Measurements from ENCODE around the gene GPC6. TPM values are rescaled to one million over a fixed set of nuclear protein-coding genes. Genes with fewer than 3 reads are reported as not detected.
"Not testable (repeated sequence)": the region's sequence is repeated elsewhere in the genome, so short reads cannot be mapped to it uniquely, and the experiment has no call there.

Gene GPC6
- total and polyA plus RNA-seq, 2 experiments from 2014 or later: 14.4 to 43.3 TPM

- DNase-seq (ENCODE audit: low read depth in 1 of 2, low spot score in 1 of 2): no peak
- Histone ChIP-seq H3K9me3 (ENCODE audit: low read depth) (no peaks in the 10 kb centered on the region), H3K36me3 (no peaks in the 10 kb centered on the region), H3K27ac (no peak overlapping the region), H3K4me1 (ENCODE audit: low read depth) (no peaks in the 10 kb centered on the region), H3K4me3 (no peak overlapping the region), H3K27me3 (no peaks in the 10 kb centered on the region)
- TF ChIP-seq CTCF (IDR thresholded peaks at IDR 0.05; ENCODE audit: low read depth, low read length): no peak
Observed at GRCh38 chr13:93450761-93451160, 224.2 kb downstream of the GPC6 start.

DNA sequence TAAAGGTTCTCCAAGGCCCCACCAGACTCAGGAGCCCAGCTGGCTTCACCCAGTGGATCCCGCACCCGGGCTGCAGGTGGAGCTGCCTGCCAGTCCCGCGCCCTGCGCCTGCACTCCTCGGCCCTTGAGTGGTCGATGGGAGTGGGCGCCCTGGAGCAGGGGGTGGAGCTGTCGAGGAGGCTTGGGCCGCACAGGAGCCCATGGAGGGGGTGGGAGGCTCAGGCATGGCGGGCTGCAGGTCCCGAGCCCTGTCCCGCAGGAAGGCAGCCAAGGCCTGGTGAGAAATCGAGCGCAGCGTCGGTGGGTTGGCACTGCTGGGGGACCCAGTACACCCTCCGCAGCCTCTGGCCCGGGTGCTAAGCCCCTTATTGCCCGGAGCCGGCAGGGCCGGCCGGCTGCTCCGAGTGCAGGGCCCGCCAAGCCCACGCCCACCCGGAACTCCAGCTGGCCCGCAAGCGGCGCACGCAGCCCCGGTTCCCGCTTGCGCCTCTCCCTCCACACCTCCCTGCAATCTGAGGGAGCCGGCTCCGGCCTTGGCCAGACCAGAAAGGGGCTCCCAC lies 228.1 kb downstream of the GPC6 start:
- not testable (repeated sequence) for H3K4me1 ChIP-seq (ENCODE audit: low read depth); DNase-seq (ENCODE audit: low read depth in 1 of 2, low spot score in 1 of 2); H3K9me3 ChIP-seq (ENCODE audit: low read depth); H3K36me3 ChIP-seq; H3K4me3 ChIP-seq; H3K27ac ChIP-seq; H3K27me3 ChIP-seq

DNA sequence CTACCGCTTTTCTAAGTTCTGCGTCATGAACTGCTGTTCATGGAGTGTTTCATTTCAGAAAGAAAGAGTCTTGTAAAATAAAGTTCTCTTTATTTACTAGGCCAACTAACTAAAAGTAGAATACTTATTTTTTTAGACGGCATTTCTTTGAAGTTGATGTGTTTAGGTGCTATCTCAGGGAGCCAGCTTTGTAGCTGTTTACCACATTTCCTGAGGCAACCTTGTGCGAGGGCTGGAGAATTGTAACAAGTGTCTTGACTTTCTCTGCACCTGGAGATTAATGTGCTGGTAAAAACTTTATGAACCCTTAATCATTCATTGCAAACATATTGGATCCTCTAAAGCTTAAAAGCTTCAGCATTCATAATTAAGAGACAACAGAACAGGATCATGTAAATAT lies 229.3 kb downstream of the GPC6 start:
- no peak overlapping the region for H3K4me3 ChIP-seq
- H3K9me3 ChIP-seq (ENCODE audit: low read depth): no peaks in the 10 kb centered on the region
- no peaks in the 10 kb centered on the region for H3K36me3 ChIP-seq
- TF ChIP-seq CTCF (IDR thresholded peaks at IDR 0.05; ENCODE audit: low read depth, low read length): no peak
- no peak overlapping the region for H3K27ac ChIP-seq
- DNase-seq (ENCODE audit: low read depth in 1 of 2, low spot score in 1 of 2): no peak
- H3K4me1 ChIP-seq (ENCODE audit: low read depth): no peaks in the 10 kb centered on the region
- H3K27me3 ChIP-seq: no peaks in the 10 kb centered on the region

DNA sequence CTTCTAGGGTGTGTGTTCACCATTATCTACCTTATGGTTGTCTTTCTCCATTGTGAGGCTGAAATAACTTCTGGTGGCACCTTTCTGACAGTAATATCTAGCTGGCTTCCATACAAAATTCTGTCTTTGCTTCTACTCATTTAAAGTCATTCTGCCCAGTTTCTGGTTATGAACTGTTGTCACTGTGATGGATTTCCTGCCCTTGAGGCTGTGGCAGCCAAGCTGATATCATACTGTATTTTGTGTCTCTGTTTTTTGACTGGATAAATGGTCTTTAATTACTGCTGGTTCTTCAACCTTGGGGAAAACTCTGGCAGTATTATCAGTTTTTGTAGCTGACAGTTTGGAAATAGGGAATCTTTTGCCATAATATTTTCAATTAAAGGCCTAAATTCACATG lies 233.4 kb downstream of the GPC6 start:
- no peak for TF ChIP-seq CTCF (IDR thresholded peaks at IDR 0.05; ENCODE audit: low read depth, low read length)
- no peaks in the 10 kb centered on the region for H3K9me3 ChIP-seq (ENCODE audit: low read depth)
- DNase-seq (ENCODE audit: low read depth in 1 of 2, low spot score in 1 of 2): no peak
- no peaks in the 10 kb centered on the region for H3K27me3 ChIP-seq
- no peak overlapping the region for H3K4me3 ChIP-seq
- no peak overlapping the region for H3K27ac ChIP-seq
- H3K36me3 ChIP-seq: no peaks in the 10 kb centered on the region
- H3K4me1 ChIP-seq (ENCODE audit: low read depth): no peaks in the 10 kb centered on the region

DNA sequence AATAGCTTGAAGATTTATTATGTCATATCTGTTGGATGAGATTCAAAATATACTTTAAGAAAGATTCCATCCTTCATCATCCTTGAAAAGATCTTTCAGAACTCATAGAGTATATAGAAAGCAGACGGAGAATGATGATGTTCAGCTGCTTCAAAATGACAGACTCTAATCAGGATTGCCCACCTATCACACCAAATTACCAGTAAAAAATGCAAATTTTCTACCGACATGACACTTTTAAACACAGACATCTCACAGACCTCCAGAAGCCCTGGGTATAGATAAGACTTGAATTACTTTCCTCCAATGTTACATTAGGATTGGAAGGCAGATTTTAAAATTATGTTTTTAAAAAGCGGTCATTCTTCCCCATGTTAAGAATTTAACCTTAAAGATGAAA lies 235.5 kb downstream of the GPC6 start:
- Histone ChIP-seq H3K4me3 (no peak overlapping the region), H3K36me3 (no peaks in the 10 kb centered on the region), H3K4me1 (ENCODE audit: low read depth) (no peaks in the 10 kb centered on the region), H3K9me3 (ENCODE audit: low read depth) (no peaks in the 10 kb centered on the region), H3K27ac (no peak overlapping the region), H3K27me3 (no peaks in the 10 kb centered on the region)
- DNase-seq (ENCODE audit: low read depth in 1 of 2, low spot score in 1 of 2): no peak
- no peak for TF ChIP-seq CTCF (IDR thresholded peaks at IDR 0.05; ENCODE audit: low read depth, low read length)

DNA sequence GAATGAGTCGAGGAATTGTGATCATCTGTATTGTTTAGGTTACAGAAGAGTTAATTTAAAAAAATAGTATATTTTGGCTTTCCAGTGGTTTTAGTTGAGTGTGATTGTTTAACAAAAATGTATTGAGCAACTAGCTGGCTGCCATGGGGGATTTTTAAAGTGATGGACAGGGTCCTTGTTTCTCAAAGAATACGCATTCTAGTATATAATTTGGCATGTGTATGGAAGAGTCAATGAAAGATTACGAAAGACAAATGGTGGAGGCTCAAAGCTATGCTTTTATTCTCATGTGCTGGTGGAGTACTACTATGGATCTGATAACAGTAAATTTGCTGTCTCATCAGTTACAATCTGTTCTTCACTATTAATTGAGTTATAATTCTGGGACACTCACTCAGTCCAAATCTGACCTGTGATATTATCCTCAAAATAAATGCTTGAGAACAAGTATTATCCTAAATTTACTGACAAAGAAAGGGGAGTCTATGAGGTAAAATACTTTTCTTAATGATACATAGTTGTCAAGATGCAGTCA lies 240.0 kb downstream of the GPC6 start:
- Histone ChIP-seq H3K4me3 (no peak overlapping the region), H3K27me3 (no peaks in the 10 kb centered on the region), H3K4me1 (ENCODE audit: low read depth) (no peaks in the 10 kb centered on the region), H3K27ac (no peak overlapping the region), H3K36me3 (no peaks in the 10 kb centered on the region), H3K9me3 (ENCODE audit: low read depth) (no peaks in the 10 kb centered on the region)
- peak in 1 of 2 donors; percentile 55 for DNase-seq (ENCODE audit: low read depth in 1 of 2, low spot score in 1 of 2)
- TF ChIP-seq CTCF (IDR thresholded peaks at IDR 0.05; ENCODE audit: low read depth, low read length): no peak
